ENCODE data around the gene MTUS2. TPM values are rescaled to one million over a fixed set of nuclear protein-coding genes. Genes with fewer than 3 reads are reported as not detected.

MTUS2 gene
- total and polyA plus RNA-seq, 3 experiments from 2014 or later: 0.60 TPM; not detected in 2

DNA sequence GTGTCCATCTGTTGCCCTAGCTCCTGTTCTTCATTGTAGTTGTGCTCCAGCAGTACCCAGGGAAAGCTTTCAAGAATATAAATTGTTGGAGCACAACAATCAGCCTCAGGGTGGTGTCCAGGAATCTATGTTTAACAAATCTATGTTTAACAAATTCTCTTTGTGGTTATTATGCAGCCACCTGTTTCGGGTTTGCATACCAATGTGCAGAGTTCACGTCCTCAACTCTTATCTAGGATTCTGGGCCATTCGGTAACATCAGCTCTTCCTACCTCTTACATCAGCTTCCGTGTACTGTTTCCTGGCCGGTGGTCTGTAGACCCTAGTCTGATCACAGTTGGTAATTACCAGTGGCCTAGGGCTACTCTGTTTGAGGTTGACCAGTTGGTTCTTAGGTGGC lies 17.0 kb downstream of the MTUS2 start:
- Mint-ChIP-seq H3K9me3 (peaks cover 0 to 3% (median 0%) of the 10 kb centered on the region in 5 donors), H3K27ac (no peak overlapping the region), H3K4me3 (no peak overlapping the region), H3K4me1 (no peaks in the 10 kb centered on the region), H3K27me3 (peaks cover 8 to 9% of the 10 kb centered on the region in 2 donors), H3K36me3 (no peaks in the 10 kb centered on the region)
- no peaks in the 10 kb centered on the region for H3K36me3 ChIP-seq (ENCODE audit: insufficient read depth, low read length)
- no peaks in the 10 kb centered on the region for H3K27me3 ChIP-seq (ENCODE audit: insufficient read depth, low read length, poor library complexity, severe bottlenecking)
- no peak overlapping the region for H3K4me3 ChIP-seq (ENCODE audit: low read length)
- no peak overlapping the region for H3K27ac ChIP-seq (ENCODE audit: low read depth, low read length)
- ChIA-PET CTCF (no interaction called here), POLR2A (no interaction called here)
- H3K9me3 ChIP-seq (ENCODE audit: low read length): no peaks in the 10 kb centered on the region
- DNase-seq: no peak
- H3K4me1 ChIP-seq (ENCODE audit: insufficient read depth, low read length): no peaks in the 10 kb centered on the region

DNA sequence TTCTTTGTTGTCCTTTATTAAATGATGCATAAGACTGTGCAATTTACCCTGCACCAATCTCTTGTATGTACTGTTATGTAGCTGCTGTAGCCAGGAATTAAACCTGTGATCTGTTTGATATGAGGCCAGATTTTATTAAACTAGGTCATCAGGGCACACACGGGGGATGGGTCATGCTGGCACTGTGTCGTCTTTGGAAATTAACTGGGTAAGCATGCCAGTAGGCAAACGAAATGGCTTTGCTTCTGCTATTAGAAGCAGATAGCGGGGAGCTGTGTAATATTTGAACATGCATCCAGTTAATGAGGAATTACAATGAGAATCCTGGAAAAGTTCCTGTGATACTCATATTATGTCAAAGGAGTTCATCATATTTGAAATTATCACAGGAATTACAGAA lies 23.5 kb downstream of the MTUS2 start:
- CTCF ChIA-PET: no interaction called here
- Histone ChIP-seq H3K27me3 (ENCODE audit: insufficient read depth, low read length, poor library complexity, severe bottlenecking) (no peaks in the 10 kb centered on the region), H3K4me1 (ENCODE audit: insufficient read depth, low read length) (no peaks in the 10 kb centered on the region), H3K36me3 (ENCODE audit: insufficient read depth, low read length) (no peaks in the 10 kb centered on the region), H3K9me3 (ENCODE audit: low read length) (no peaks in the 10 kb centered on the region), H3K27ac (ENCODE audit: low read depth, low read length) (no peak overlapping the region), H3K4me3 (ENCODE audit: low read length) (no peak overlapping the region)
- Mint-ChIP-seq H3K36me3 (no peaks in the 10 kb centered on the region), H3K27ac (no peak overlapping the region), H3K4me3 (no peak overlapping the region), H3K9me3 (peaks cover 0 to 3% (median 0%) of the 10 kb centered on the region in 5 donors), H3K27me3 (peaks cover 6 to 8% of the 10 kb centered on the region in 2 donors), H3K4me1 (no peaks in the 10 kb centered on the region)
- POLR2A ChIA-PET: no interaction called here
- DNase-seq: no peak

DNA sequence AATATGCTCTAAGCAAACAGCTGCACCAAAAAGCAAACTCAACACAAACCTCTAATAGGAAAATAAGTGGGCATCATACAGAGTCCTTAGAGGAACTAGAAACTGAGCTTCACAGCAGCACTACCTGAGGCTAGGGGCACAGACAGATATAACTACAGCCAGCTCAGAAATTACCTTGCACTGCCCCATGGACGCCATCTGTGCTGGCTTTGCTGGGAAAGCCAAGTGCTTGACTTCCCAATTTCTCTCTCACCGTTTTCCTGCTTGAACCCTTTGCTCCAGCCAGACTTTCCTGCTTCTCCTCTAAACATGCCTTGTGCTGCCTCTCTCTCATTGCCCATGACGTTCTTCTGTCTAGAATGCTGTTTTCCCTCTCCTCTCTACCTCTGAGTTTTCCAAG lies 29.3 kb downstream of the MTUS2 start:
- Histone ChIP-seq H3K9me3 (ENCODE audit: low read length) (no peaks in the 10 kb centered on the region), H3K27me3 (ENCODE audit: insufficient read depth, low read length, poor library complexity, severe bottlenecking) (no peaks in the 10 kb centered on the region), H3K27ac (ENCODE audit: low read depth, low read length) (no peak overlapping the region), H3K36me3 (ENCODE audit: insufficient read depth, low read length) (no peaks in the 10 kb centered on the region), H3K4me3 (ENCODE audit: low read length) (no peak overlapping the region), H3K4me1 (ENCODE audit: insufficient read depth, low read length) (no peaks in the 10 kb centered on the region)
- Mint-ChIP-seq H3K36me3 (no peaks in the 10 kb centered on the region), H3K4me3 (no peak overlapping the region), H3K9me3 (peaks cover 0 to 2% (median 0%) of the 10 kb centered on the region in 5 donors), H3K4me1 (no peaks in the 10 kb centered on the region), H3K27ac (no peak overlapping the region), H3K27me3 (peaks cover 4% of the 10 kb centered on the region in 2 donors)
- ChIA-PET CTCF (no interaction called here), POLR2A (no interaction called here)
- no peak for DNase-seq

DNA sequence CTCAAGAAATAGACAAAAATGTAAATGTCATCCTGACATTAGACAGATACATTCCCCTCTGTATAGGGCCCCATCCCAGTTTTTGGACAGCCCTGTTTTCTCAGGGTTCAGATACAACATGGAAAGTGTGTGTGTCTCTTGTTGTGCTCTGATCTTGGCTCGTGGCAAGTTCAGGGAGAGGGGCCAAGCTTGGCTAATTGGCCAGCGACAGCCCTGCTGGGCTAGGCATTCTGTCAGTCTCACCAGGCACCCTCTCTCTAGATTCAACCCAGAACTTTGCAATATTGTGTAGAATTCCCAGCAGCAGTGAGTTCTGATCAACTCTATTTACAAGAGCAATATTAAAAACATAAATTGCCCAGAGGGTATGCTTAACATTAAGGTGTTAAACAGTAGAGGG lies 30.1 kb downstream of the MTUS2 start:
- Histone ChIP-seq H3K4me3 (ENCODE audit: low read length) (no peak overlapping the region), H3K36me3 (ENCODE audit: insufficient read depth, low read length) (no peaks in the 10 kb centered on the region), H3K4me1 (ENCODE audit: insufficient read depth, low read length) (no peaks in the 10 kb centered on the region), H3K9me3 (ENCODE audit: low read length) (no peaks in the 10 kb centered on the region), H3K27ac (ENCODE audit: low read depth, low read length) (no peak overlapping the region), H3K27me3 (ENCODE audit: insufficient read depth, low read length, poor library complexity, severe bottlenecking) (no peaks in the 10 kb centered on the region)
- Mint-ChIP-seq H3K36me3 (no peaks in the 10 kb centered on the region), H3K4me1 (no peaks in the 10 kb centered on the region), H3K27me3 (peaks cover 4% of the 10 kb centered on the region in 2 donors), H3K27ac (no peak overlapping the region), H3K4me3 (no peak overlapping the region), H3K9me3 (peaks cover 0 to 2% (median 0%) of the 10 kb centered on the region in 5 donors)
- no peak for DNase-seq
- CTCF ChIA-PET: no interaction called here
- POLR2A ChIA-PET: no interaction called here

DNA sequence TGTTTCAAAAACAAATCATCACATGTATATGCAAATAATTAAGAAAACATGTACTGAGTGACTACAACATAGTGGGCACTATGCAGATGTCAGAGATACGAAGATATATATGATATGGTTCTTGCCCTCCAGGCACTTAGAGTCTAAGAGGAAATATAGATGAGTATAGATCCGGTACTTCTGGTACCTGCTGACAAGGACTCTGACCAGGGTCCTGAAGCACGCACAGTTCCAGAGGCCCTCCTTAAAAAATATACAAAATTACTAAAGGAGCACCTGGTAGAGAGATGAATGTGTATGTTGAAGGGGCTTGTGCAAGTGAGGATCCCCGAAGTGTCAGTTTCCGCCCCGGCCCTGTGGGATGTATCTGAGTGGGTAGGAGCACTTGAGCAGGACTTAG lies 31.3 kb downstream of the MTUS2 start:
- peaks cover 0 to 2% (median 0%) of the 10 kb centered on the region in 5 donors for H3K9me3 Mint-ChIP-seq
- Histone ChIP-seq H3K27me3 (ENCODE audit: insufficient read depth, low read length, poor library complexity, severe bottlenecking) (no peaks in the 10 kb centered on the region), H3K36me3 (ENCODE audit: insufficient read depth, low read length) (no peaks in the 10 kb centered on the region), H3K4me3 (ENCODE audit: low read length) (no peak overlapping the region), H3K9me3 (ENCODE audit: low read length) (no peaks in the 10 kb centered on the region), H3K27ac (ENCODE audit: low read depth, low read length) (no peak overlapping the region), H3K4me1 (ENCODE audit: insufficient read depth, low read length) (no peaks in the 10 kb centered on the region)
- no peaks in the 10 kb centered on the region for H3K4me1 Mint-ChIP-seq
- H3K36me3 Mint-ChIP-seq: no peaks in the 10 kb centered on the region
- peaks cover under 1 to 4% of the 10 kb centered on the region in 2 donors for H3K27me3 Mint-ChIP-seq
- DNase-seq: no peak
- no peak overlapping the region for H3K27ac Mint-ChIP-seq
- CTCF ChIA-PET: no interaction called here
- POLR2A ChIA-PET: no interaction called here
- no peak overlapping the region for H3K4me3 Mint-ChIP-seq

DNA sequence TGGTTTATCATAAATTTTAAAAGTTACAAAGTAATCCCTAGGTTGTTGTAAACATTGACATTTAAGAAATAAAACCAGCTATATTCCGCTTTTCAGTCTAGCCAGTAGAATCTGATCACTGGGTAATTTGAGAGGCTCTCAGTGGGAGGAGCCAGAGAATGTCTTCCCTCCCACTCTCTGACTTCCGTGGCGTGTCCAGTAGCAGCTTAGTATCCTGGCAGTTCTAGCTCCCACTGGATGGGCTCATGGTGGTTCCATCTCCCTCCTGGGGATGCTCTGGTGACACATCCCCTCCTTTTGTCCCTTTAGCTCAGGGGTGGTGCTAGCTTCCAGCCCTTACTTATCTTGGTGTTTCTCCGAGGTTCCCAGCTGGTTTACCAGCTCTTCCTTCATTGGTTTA lies 34.5 kb downstream of the MTUS2 start:
- H3K4me1 ChIP-seq (ENCODE audit: insufficient read depth, low read length): no peaks in the 10 kb centered on the region
- H3K4me3 Mint-ChIP-seq: no peak overlapping the region
- no peaks in the 10 kb centered on the region for H3K4me1 Mint-ChIP-seq
- H3K9me3 ChIP-seq (ENCODE audit: low read length): no peaks in the 10 kb centered on the region
- no peaks in the 10 kb centered on the region for H3K36me3 ChIP-seq (ENCODE audit: insufficient read depth, low read length)
- ChIA-PET CTCF (no interaction called here), POLR2A (no interaction called here)
- H3K27me3 ChIP-seq (ENCODE audit: insufficient read depth, low read length, poor library complexity, severe bottlenecking): no peaks in the 10 kb centered on the region
- no peak for DNase-seq
- no peak overlapping the region for H3K27ac Mint-ChIP-seq
- peaks cover 0 to 2% of the 10 kb centered on the region in 2 donors for H3K27me3 Mint-ChIP-seq
- no peaks in the 10 kb centered on the region for H3K36me3 Mint-ChIP-seq
- no peak overlapping the region for H3K27ac ChIP-seq (ENCODE audit: low read depth, low read length)
- no peak overlapping the region for H3K4me3 ChIP-seq (ENCODE audit: low read length)
- peaks cover 0 to 2% (median 0%) of the 10 kb centered on the region in 5 donors for H3K9me3 Mint-ChIP-seq

DNA sequence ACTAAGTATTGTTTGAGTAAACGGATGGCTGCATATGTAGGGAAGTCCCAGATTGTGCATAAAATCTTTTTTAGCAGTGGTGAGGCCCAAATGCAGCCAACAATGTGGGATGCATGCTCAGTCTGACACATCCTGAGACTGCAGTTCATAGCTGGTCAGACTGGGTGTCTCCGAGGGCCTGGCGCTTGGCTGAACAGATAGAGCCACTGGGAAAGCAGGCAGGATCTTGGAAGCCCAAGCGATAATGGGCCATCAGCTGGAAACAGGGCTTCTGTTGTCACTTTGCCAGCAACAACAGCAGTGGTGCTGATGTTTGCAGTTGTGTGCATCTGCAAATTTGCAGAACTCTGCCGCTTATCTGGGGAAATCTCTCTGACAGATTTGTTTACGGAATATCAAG lies 36.1 kb downstream of the MTUS2 start:
- Mint-ChIP-seq H3K9me3 (peaks cover 0 to 2% (median 0%) of the 10 kb centered on the region in 5 donors), H3K27me3 (peaks cover 0 to 2% of the 10 kb centered on the region in 2 donors), H3K4me3 (no peak overlapping the region), H3K36me3 (no peaks in the 10 kb centered on the region), H3K4me1 (no peaks in the 10 kb centered on the region), H3K27ac (no peak overlapping the region)
- POLR2A ChIA-PET: no interaction called here
- no peak for DNase-seq
- no peaks in the 10 kb centered on the region for H3K9me3 ChIP-seq (ENCODE audit: low read length)
- no peaks in the 10 kb centered on the region for H3K4me1 ChIP-seq (ENCODE audit: insufficient read depth, low read length)
- H3K4me3 ChIP-seq (ENCODE audit: low read length): no peak overlapping the region
- H3K27me3 ChIP-seq (ENCODE audit: insufficient read depth, low read length, poor library complexity, severe bottlenecking): no peaks in the 10 kb centered on the region
- no peaks in the 10 kb centered on the region for H3K36me3 ChIP-seq (ENCODE audit: insufficient read depth, low read length)
- H3K27ac ChIP-seq (ENCODE audit: low read depth, low read length): no peak overlapping the region
- CTCF ChIA-PET: no interaction called here

DNA sequence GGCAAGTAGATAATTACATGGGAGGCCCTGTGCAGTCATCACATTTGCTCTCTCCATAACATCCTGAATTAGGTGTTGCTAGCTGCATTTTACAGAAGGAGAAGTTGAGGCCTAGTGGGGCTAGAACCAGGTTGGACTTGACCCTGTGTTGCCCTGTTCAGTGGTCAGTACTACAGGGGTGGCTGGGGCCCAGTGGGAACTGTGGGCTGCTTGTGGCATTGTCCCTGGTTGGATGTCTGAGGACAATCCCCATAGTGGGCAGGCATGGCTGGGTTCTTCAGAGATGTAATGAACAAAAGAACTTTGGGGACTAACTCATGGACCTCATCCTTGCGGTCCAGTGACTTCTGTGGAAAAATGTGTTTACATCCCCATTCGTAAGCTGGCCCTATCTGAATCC lies 38.9 kb downstream of the MTUS2 start:
- no peak overlapping the region for H3K27ac ChIP-seq (ENCODE audit: low read depth, low read length)
- Mint-ChIP-seq H3K27me3 (no peaks in the 10 kb centered on the region), H3K4me1 (no peaks in the 10 kb centered on the region), H3K27ac (no peak overlapping the region), H3K9me3 (peaks cover 0 to 2% (median 0%) of the 10 kb centered on the region in 5 donors), H3K36me3 (no peaks in the 10 kb centered on the region), H3K4me3 (no peak overlapping the region)
- no peaks in the 10 kb centered on the region for H3K27me3 ChIP-seq (ENCODE audit: insufficient read depth, low read length, poor library complexity, severe bottlenecking)
- H3K4me3 ChIP-seq (ENCODE audit: low read length): no peak overlapping the region
- CTCF ChIA-PET: no interaction called here
- no peaks in the 10 kb centered on the region for H3K4me1 ChIP-seq (ENCODE audit: insufficient read depth, low read length)
- no peak for DNase-seq
- H3K9me3 ChIP-seq (ENCODE audit: low read length): no peaks in the 10 kb centered on the region
- POLR2A ChIA-PET: no interaction called here
- no peaks in the 10 kb centered on the region for H3K36me3 ChIP-seq (ENCODE audit: insufficient read depth, low read length)

DNA sequence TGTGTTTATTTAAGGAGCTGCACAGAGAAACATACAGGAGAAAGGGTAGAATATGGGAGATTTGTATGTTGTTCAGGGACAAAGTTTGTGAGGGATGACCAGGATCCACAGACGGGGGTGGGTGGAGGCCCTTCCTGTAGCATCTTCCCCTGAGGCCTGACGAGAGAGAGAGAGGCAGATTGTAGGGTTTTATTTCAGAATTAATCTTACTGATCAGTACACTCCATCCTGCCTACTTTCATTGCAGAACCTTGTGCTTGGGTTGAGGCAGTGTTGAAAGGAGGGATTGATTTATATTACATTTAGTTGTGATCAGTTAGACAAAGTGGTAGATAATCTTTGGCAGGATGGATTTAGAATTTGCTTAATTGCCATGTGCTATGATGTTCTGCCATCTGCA lies 39.6 kb downstream of the MTUS2 start:
- Mint-ChIP-seq H3K27me3 (no peaks in the 10 kb centered on the region), H3K4me1 (no peaks in the 10 kb centered on the region), H3K36me3 (no peaks in the 10 kb centered on the region), H3K27ac (no peak overlapping the region), H3K9me3 (no peaks in the 10 kb centered on the region), H3K4me3 (no peak overlapping the region)
- Histone ChIP-seq H3K9me3 (ENCODE audit: low read length) (no peaks in the 10 kb centered on the region), H3K4me3 (ENCODE audit: low read length) (no peak overlapping the region), H3K4me1 (ENCODE audit: insufficient read depth, low read length) (no peaks in the 10 kb centered on the region), H3K27ac (ENCODE audit: low read depth, low read length) (no peak overlapping the region), H3K36me3 (ENCODE audit: insufficient read depth, low read length) (no peaks in the 10 kb centered on the region), H3K27me3 (ENCODE audit: insufficient read depth, low read length, poor library complexity, severe bottlenecking) (no peaks in the 10 kb centered on the region)
- POLR2A ChIA-PET: no interaction called here
- CTCF ChIA-PET: no interaction called here
- DNase-seq: no peak
